SU-DHL-6 (cell line): Measurements from ENCODE around the gene SCO1.

Source experiments
- H2AFZ ChIP-seq: fragments of 200-600 bp; sonication (generic); 2 replicates; pipeline ENCODE4 v1.6.1; 2014; ENCODE audit warnings: low read depth, mild to moderate bottlenecking, moderate library complexity, mixed read lengths, antibody characterized with exemption, low read length; ENCODE audit not compliant: severe bottlenecking
- H3F3A ChIP-seq: fragments of 200-600 bp; shearing (Covaris generic); 2 replicates; pipeline ENCODE4 v1.6.0; 2016; ENCODE audit warnings: antibody characterized with exemption, mild to moderate bottlenecking; ENCODE audit not compliant: insufficient read depth
- H3K27ac ChIP-seq: fragments of 200-600 bp; sonication (generic); 2 replicates; pipeline ENCODE4 v1.5.1; 2016; ENCODE audit warnings: low read depth, mild to moderate bottlenecking, low read length, moderate library complexity, mixed read lengths
- H3K27me3 ChIP-seq: fragments of 200-600 bp; sonication (generic), shearing (Covaris generic); 2 replicates; pipeline ENCODE4 v1.6.0; 2014; ENCODE audit warnings: mild to moderate bottlenecking, low read length
- H3K36me3 ChIP-seq: fragments of 200-600 bp; sonication (generic); 2 replicates; pipeline ENCODE4 v1.6.1; 2014; ENCODE audit warnings: mild to moderate bottlenecking, low read length, mixed read lengths
- H3K4me2 ChIP-seq: fragments of 300-600, 200-600 bp; shearing (Covaris generic), sonication (generic); 2 replicates; pipeline ENCODE4 v1.6.0; 2014; ENCODE audit warnings: low read length, low read depth, mild to moderate bottlenecking; ENCODE audit not compliant: poor library complexity, severe bottlenecking
- H3K4me3 ChIP-seq: fragments of 200-600 bp; sonication (generic); 2 replicates; pipeline ENCODE4 v1.5.1; 2014; ENCODE audit warnings: antibody characterized with exemption, low read length, mild to moderate bottlenecking, mixed read lengths; ENCODE audit not compliant: insufficient read depth, poor library complexity, severe bottlenecking
- H3K79me2 ChIP-seq: fragments of 200-600 bp; sonication (generic); 2 replicates; pipeline ENCODE4 v1.6.1; 2014; ENCODE audit warnings: mild to moderate bottlenecking, low read length, moderate library complexity; ENCODE audit not compliant: insufficient read depth
- H3K9ac ChIP-seq: fragments of 200-600 bp; sonication (generic); 2 replicates; pipeline ENCODE4 v1.7.0; 2014; ENCODE audit warnings: mild to moderate bottlenecking, low read length
- H3K9me2 ChIP-seq: fragments of 200-600 bp; sonication (generic); replicated peaks from 2 replicates; pipeline ENCODE4 v1.6.1; 2014; ENCODE audit warnings: low read length; ENCODE audit not compliant: insufficient read depth
- H3K9me3 ChIP-seq: fragments of 200-600 bp; sonication (generic); 2 replicates; pipeline ENCODE4 v1.6.1; 2014; ENCODE audit warnings: low read length, mixed read lengths; ENCODE audit not compliant: insufficient read depth
- H4K20me1 ChIP-seq: fragments of 200-600 bp; sonication (generic); 2 replicates; pipeline ENCODE4 v1.6.1; 2014; ENCODE audit warnings: low read depth, mild to moderate bottlenecking, antibody characterized with exemption, low read length, moderate library complexity, mixed read lengths
- CTCF ChIP-seq: fragments of 200-600 bp; sonication (generic); IDR thresholded peaks from one replicate; pipeline ENCODE4 v1.5.1; 2017; ENCODE audit warnings: antibody characterized with exemption, mild to moderate bottlenecking, low read length, moderate library complexity; ENCODE audit not compliant: insufficient read depth, poor library complexity, severe bottlenecking
- EZH2phosphoT487 ChIP-seq: fragments of 200-600 bp; sonication (generic), shearing (Covaris generic); conservative IDR thresholded peaks from 2 replicates; pipeline ENCODE4 v1.6.1; 2018; ENCODE audit warnings: mild to moderate bottlenecking, antibody characterized with exemption, low read length, moderate library complexity, mixed read lengths

The SCO1 gene

GRCh38 chr17:10651927-10652326, 45.4 kb downstream of the SCO1 start:
- Histone ChIP-seq H3K79me2 (no peaks in the 10 kb centered on the region), H3K4me2 (no peak overlapping the region), H3F3A (no peaks in the 10 kb centered on the region), H4K20me1 (no peaks in the 10 kb centered on the region), H3K9ac (no peak overlapping the region), H2AFZ (no peak overlapping the region), H3K9me2 (no peaks in the 10 kb centered on the region), H3K36me3 (no peaks in the 10 kb centered on the region), H3K9me3 (no peaks in the 10 kb centered on the region), H3K27ac (no peak overlapping the region), H3K4me3 (no peak overlapping the region), H3K27me3 (no peaks in the 10 kb centered on the region)
- TF ChIP-seq CTCF = no peak
- no peak for TF ChIP-seq EZH2phosphoT487

GRCh38 chr17:10649602-10650001, 47.7 kb downstream of the SCO1 start:
- Histone ChIP-seq H2AFZ (no peak overlapping the region), H3K27me3 (no peaks in the 10 kb centered on the region), H3K79me2 (no peaks in the 10 kb centered on the region), H3K4me3 (no peak overlapping the region), H3F3A (no peaks in the 10 kb centered on the region), H3K9ac (no peak overlapping the region), H3K9me3 (no peaks in the 10 kb centered on the region), H3K9me2 (no peaks in the 10 kb centered on the region), H3K27ac (no peak overlapping the region), H3K36me3 (no peaks in the 10 kb centered on the region), H4K20me1 (no peaks in the 10 kb centered on the region), H3K4me2 (no peak overlapping the region)
- TF ChIP-seq CTCF (no peak), EZH2phosphoT487 (no peak)

- Histone ChIP-seq H3K27ac (no peak overlapping the region), H3K4me3 (no peak overlapping the region), H3K9me2 (no peaks in the 10 kb centered on the region), H3F3A (no peaks in the 10 kb centered on the region), H3K4me2 (no peak overlapping the region), H3K9me3 (no peaks in the 10 kb centered on the region), H3K79me2 (no peaks in the 10 kb centered on the region), H3K27me3 (no peaks in the 10 kb centered on the region), H3K36me3 (no peaks in the 10 kb centered on the region), H4K20me1 (no peaks in the 10 kb centered on the region), H3K9ac (no peak overlapping the region), H2AFZ (no peak overlapping the region)
- TF ChIP-seq EZH2phosphoT487 = no peak
Measured at GRCh38 chr17:10648956-10649355, 48.4 kb downstream of the SCO1 start.

GRCh38 chr17:10648381-10648780, 49.0 kb downstream of the SCO1 start:
- Histone ChIP-seq H3K79me2 (no peaks in the 10 kb centered on the region), H3K36me3 (no peaks in the 10 kb centered on the region), H3K4me3 (no peak overlapping the region), H3F3A (no peaks in the 10 kb centered on the region), H3K9me2 (no peaks in the 10 kb centered on the region), H4K20me1 (no peaks in the 10 kb centered on the region), H3K27me3 (no peaks in the 10 kb centered on the region), H3K4me2 (no peak overlapping the region), H3K9me3 (no peaks in the 10 kb centered on the region), H2AFZ (no peak overlapping the region), H3K9ac (no peak overlapping the region), H3K27ac (no peak overlapping the region)
- TF ChIP-seq EZH2phosphoT487 = no peak
- TF ChIP-seq CTCF = no peak
